HepG2 (cell line): ENCODE results near the gene COL4A2.

Experiments used
- JDP2 ChIP-seq: sonication (generic); formaldehyde crosslinking; IDR thresholded peaks from 2 replicates; pipeline ENCODE4 v1.8.1; 2022; ENCODE audit warnings: missing genetic modification reagents, borderline replicate concordance
- NONO ChIP-seq, 2 experiments: fragments of 450-650 bp in 1 of 2; sonication (generic) in 1 of 2; formaldehyde crosslinking in 1 of 2; IDR thresholded peaks in 1 of 2; conservative IDR thresholded peaks in 1 of 2; 2 replicates each; pipeline versions ENCODE4 v1.6.1 to v1.8.0; 2017 to 2022; ENCODE audit warnings: mild to moderate bottlenecking in 1 of 2, missing genetic modification reagents in 1 of 2, moderate library complexity in 1 of 2
- NPAS2 ChIP-seq: sonication (generic); formaldehyde crosslinking; IDR thresholded peaks from 2 replicates; pipeline ENCODE4 v1.8.0; 2022; ENCODE audit warnings: mild to moderate bottlenecking, missing genetic modification reagents, borderline replicate concordance
- YY1 ChIP-seq: IDR thresholded peaks from 2 replicates; pipeline ENCODE4 v1.6.1; 2011; ENCODE audit warnings: low read length, low read depth, moderate library complexity, mild to moderate bottlenecking; ENCODE audit not compliant: insufficient read depth, insufficient replicate concordance
- ZNF274 ChIP-seq: sonication (generic); formaldehyde crosslinking; IDR thresholded peaks from 2 replicates; pipeline ENCODE4 v1.5.1; 2020; ENCODE audit warnings: mild to moderate bottlenecking, missing genetic modification reagents
- ZNF333 ChIP-seq: sonication (generic); formaldehyde crosslinking; IDR thresholded peaks from 2 replicates; pipeline ENCODE4 v1.4.0; 2020; ENCODE audit warnings: mild to moderate bottlenecking, missing genetic modification reagents, borderline replicate concordance
- TF ChIP-seq, protein P1 (sequence below), 2 experiments: fragments of 450-650 bp in 1 of 2; sonication (generic) in 1 of 2; formaldehyde crosslinking in 1 of 2; IDR thresholded peaks; 2 replicates each; pipeline versions ENCODE4 v1.6.1 to v1.8.0; 2016 to 2022; ENCODE audit warnings: antibody characterized with exemption in 1 of 2, mild to moderate bottlenecking in 1 of 2, missing genetic modification reagents in 1 of 2
- TF ChIP-seq, protein P2 (sequence below): sonication (generic); formaldehyde crosslinking; IDR thresholded peaks from 2 replicates; pipeline ENCODE4 v1.5.0; 2020; ENCODE audit warnings: missing genetic modification reagents
- TF ChIP-seq, protein P3 (sequence below): sonication (generic); formaldehyde crosslinking; IDR thresholded peaks from 2 replicates; pipeline ENCODE4 v1.5.0; 2020; ENCODE audit warnings: mild to moderate bottlenecking, missing genetic modification reagents, moderate library complexity

DNA sequence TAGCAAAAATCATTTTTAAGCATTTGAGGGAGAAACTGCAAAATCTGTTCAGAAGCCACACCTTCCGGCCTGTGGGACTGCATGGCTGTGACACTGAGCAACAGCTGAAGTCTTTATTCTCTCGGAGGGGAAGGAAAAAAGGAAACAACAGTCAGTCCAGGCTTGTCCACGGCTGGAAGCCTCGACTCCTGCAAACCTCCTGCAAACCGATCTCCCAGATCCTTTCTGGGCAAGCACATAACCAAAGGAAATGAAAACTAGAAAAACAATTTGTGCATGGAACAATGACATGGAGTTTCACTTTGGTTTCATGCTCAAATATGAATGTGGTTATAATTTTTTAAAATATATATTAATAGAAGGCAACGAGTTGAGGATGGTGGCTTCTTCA lies 1.1 kb upstream of the COL4A2 start:
- TF ChIP-seq ZNF274 (CRISPR knock-in tag) (no peak), JDP2 (CRISPR knock-in tag) (no peak), YY1 (no peak), ZNF333 (CRISPR knock-in tag) (no peak), NONO (IDR thresholded peaks at IDR 0.05) (no peak), NONO (CRISPR knock-in tag; conservative IDR thresholded peaks at IDR 0.05) (no peak), NPAS2 (CRISPR knock-in tag) (no peak)
- TF ChIP-seq, protein P1, sequence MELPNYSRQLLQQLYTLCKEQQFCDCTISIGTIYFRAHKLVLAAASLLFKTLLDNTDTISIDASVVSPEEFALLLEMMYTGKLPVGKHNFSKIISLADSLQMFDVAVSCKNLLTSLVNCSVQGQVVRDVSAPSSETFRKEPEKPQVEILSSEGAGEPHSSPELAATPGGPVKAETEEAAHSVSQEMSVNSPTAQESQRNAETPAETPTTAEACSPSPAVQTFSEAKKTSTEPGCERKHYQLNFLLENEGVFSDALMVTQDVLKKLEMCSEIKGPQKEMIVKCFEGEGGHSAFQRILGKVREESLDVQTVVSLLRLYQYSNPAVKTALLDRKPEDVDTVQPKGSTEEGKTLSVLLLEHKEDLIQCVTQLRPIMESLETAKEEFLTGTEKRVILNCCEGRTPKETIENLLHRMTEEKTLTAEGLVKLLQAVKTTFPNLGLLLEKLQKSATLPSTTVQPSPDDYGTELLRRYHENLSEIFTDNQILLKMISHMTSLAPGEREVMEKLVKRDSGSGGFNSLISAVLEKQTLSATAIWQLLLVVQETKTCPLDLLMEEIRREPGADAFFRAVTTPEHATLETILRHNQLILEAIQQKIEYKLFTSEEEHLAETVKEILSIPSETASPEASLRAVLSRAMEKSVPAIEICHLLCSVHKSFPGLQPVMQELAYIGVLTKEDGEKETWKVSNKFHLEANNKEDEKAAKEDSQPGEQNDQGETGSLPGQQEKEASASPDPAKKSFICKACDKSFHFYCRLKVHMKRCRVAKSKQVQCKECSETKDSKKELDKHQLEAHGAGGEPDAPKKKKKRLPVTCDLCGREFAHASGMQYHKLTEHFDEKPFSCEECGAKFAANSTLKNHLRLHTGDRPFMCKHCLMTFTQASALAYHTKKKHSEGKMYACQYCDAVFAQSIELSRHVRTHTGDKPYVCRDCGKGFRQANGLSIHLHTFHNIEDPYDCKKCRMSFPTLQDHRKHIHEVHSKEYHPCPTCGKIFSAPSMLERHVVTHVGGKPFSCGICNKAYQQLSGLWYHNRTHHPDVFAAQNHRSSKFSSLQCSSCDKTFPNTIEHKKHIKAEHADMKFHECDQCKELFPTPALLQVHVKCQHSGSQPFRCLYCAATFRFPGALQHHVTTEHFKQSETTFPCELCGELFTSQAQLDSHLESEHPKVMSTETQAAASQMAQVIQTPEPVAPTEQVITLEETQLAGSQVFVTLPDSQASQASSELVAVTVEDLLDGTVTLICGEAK (IDR thresholded peaks at IDR 0.05): no peak
- TF ChIP-seq, protein P1 (CRISPR knock-in tag; IDR thresholded peaks at IDR 0.05): no peak
- TF ChIP-seq, protein P2, sequence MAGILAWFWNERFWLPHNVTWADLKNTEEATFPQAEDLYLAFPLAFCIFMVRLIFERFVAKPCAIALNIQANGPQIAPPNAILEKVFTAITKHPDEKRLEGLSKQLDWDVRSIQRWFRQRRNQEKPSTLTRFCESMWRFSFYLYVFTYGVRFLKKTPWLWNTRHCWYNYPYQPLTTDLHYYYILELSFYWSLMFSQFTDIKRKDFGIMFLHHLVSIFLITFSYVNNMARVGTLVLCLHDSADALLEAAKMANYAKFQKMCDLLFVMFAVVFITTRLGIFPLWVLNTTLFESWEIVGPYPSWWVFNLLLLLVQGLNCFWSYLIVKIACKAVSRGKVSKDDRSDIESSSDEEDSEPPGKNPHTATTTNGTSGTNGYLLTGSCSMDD (CRISPR knock-in tag): no peak
- TF ChIP-seq, protein P3, sequence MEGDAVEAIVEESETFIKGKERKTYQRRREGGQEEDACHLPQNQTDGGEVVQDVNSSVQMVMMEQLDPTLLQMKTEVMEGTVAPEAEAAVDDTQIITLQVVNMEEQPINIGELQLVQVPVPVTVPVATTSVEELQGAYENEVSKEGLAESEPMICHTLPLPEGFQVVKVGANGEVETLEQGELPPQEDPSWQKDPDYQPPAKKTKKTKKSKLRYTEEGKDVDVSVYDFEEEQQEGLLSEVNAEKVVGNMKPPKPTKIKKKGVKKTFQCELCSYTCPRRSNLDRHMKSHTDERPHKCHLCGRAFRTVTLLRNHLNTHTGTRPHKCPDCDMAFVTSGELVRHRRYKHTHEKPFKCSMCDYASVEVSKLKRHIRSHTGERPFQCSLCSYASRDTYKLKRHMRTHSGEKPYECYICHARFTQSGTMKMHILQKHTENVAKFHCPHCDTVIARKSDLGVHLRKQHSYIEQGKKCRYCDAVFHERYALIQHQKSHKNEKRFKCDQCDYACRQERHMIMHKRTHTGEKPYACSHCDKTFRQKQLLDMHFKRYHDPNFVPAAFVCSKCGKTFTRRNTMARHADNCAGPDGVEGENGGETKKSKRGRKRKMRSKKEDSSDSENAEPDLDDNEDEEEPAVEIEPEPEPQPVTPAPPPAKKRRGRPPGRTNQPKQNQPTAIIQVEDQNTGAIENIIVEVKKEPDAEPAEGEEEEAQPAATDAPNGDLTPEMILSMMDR (CRISPR knock-in tag): no peak
